Endodermal cell (in vitro differentiated cells): ENCODE data around the gene MOB2. TPM values are rescaled to one million over a fixed set of nuclear protein-coding genes. Genes with fewer than 3 reads are reported as not detected.

ENCODE experiments used
- DNase-seq: peaks from one replicate; pipeline ENCODE4 v3.0.0-alpha.2; 2017
- H3K27ac ChIP-seq: 2 replicates; pipeline ENCODE4 v1.5.1; 2013; ENCODE audit warnings: mild to moderate bottlenecking, low read depth, low read length, moderate library complexity
- H3K27me3 ChIP-seq: 2 replicates; pipeline ENCODE4 v1.6.1; 2013; ENCODE audit warnings: mild to moderate bottlenecking, low read length, moderate library complexity; ENCODE audit not compliant: insufficient read depth, control insufficient read depth, poor library complexity, severe bottlenecking
- H3K36me3 ChIP-seq: 2 replicates; pipeline ENCODE4 v1.7.0; 2013; ENCODE audit warnings: mild to moderate bottlenecking, low read length, moderate library complexity; ENCODE audit not compliant: control insufficient read depth, insufficient read depth
- H3K4me1 ChIP-seq: one replicate; pipeline ENCODE4 v1.7.0; 2013; ENCODE audit warnings: low read length; ENCODE audit not compliant: control insufficient read depth, insufficient read depth
- H3K4me3 ChIP-seq: 2 replicates; pipeline ENCODE4 v1.5.1; 2013; ENCODE audit warnings: mild to moderate bottlenecking, low read length, moderate library complexity
- H3K9ac ChIP-seq: 2 replicates; pipeline ENCODE4 v1.6.1; 2013; ENCODE audit warnings: mild to moderate bottlenecking, low read length, moderate library complexity; ENCODE audit not compliant: poor library complexity, severe bottlenecking; ENCODE audit errors: extremely low read depth
- H3K9me3 ChIP-seq: 2 replicates; pipeline ENCODE4 v1.6.1; 2013; ENCODE audit warnings: mild to moderate bottlenecking, low read length, moderate library complexity; ENCODE audit not compliant: control insufficient read depth
- H3K27ac Mint-ChIP-seq: 2 replicates; pipeline ENCODE4 v1.8.0; 2020; ENCODE audit warnings: mixed read lengths
- H3K27me3 Mint-ChIP-seq: 2 replicates; pipeline ENCODE4 v1.8.0; 2021; ENCODE audit warnings: mild to moderate bottlenecking, mixed read lengths; ENCODE audit not compliant: insufficient read depth
- H3K36me3 Mint-ChIP-seq: 2 replicates; pipeline ENCODE4 v1.8.0; 2020; ENCODE audit warnings: low read depth, mixed read lengths
- H3K4me1 Mint-ChIP-seq: 2 replicates; pipeline ENCODE4 v1.8.0; 2020; ENCODE audit warnings: mixed read lengths
- H3K4me3 Mint-ChIP-seq: 2 replicates; pipeline ENCODE4 v1.8.0; 2020; ENCODE audit warnings: mild to moderate bottlenecking, moderate library complexity, mixed read lengths
- H3K9me3 Mint-ChIP-seq: 2 replicates; pipeline ENCODE4 v1.8.0; 2020; ENCODE audit warnings: mild to moderate bottlenecking, mixed read lengths
- CTCF ChIP-seq: fragments of 200-600 bp; sonication (generic); conservative IDR thresholded peaks from 2 replicates; pipeline ENCODE4 v1.5.0; 2021; ENCODE audit warnings: antibody characterized with exemption, mild to moderate bottlenecking
- WGBS, 2 experiments: methylation state at CpG; one replicate each; pipeline versions ENCODE4 v1.1.5 to v1.1.7; 2013; ENCODE audit warnings: missing lambda C conversion rate in 2 of 2, mixed read lengths in 1 of 2; ENCODE audit not compliant: insufficient coverage in 1 of 2, insufficient read length in 1 of 2; 5-methylcytosine and 5-hydroxymethylcytosine counted together
- total RNA-seq, 2 donors: library from RNA; stranded (reverse); fragmentation: NEBNext Ultra II Directional in 1 of 2; extraction: Animal tissue kit (Norgen Biotek cat#: 25700) in 1 of 2; gene quantifications; 2 replicates in 1 of 2; 3 replicates in 1 of 2; pipeline ENCODE4 v1.2.1, GENCODE V29; 2021

The MOB2 gene
- total RNA-seq, 2 donors from 2014 or later, result 23.9 to 25.4 TPM

GRCh38 chr11:1505480-1505879, 18.9 kb upstream of the MOB2 start:
- Histone ChIP-seq H3K27me3 (no peaks in the 10 kb centered on the region), H3K4me3 (no peak overlapping the region), H3K9ac (no peak overlapping the region), H3K9me3 (no peaks in the 10 kb centered on the region), H3K27ac (no peak overlapping the region), H3K36me3 (no peaks in the 10 kb centered on the region), H3K4me1 (peaks cover 7% of the 10 kb centered on the region)
- H3K36me3 Mint-ChIP-seq, result peaks cover under 1% of the 10 kb centered on the region
- H3K9me3 Mint-ChIP-seq, result no peaks in the 10 kb centered on the region
- DNase-seq, result peak; percentile 71
- H3K27me3 Mint-ChIP-seq, result no peaks in the 10 kb centered on the region
- peak; percentile 65 for TF ChIP-seq CTCF
- 92 to 93% methylated on average over 11 of the region's 11 CpGs for WGBS, 2 experiments
- peaks cover 7% of the 10 kb centered on the region for H3K4me1 Mint-ChIP-seq
- no peak overlapping the region for H3K27ac Mint-ChIP-seq
- no peak overlapping the region for H3K4me3 Mint-ChIP-seq

GRCh38 chr11:1504581-1505290, 18.2 kb upstream of the MOB2 start:
- 94% methylated on average over 24 to 28 of the region's 28 CpGs for WGBS, 2 experiments
- Mint-ChIP-seq H3K36me3 (peaks cover 6% of the 10 kb centered on the region), H3K4me1 (peaks cover 7% of the 10 kb centered on the region), H3K27me3 (no peaks in the 10 kb centered on the region), H3K9me3 (no peaks in the 10 kb centered on the region), H3K27ac (no peak overlapping the region), H3K4me3 (no peak overlapping the region)
- H3K27me3 ChIP-seq, result no peaks in the 10 kb centered on the region
- H3K9me3 ChIP-seq, result no peaks in the 10 kb centered on the region
- H3K4me3 ChIP-seq, result no peak overlapping the region
- TF ChIP-seq CTCF, result no peak
- H3K9ac ChIP-seq, result no peak overlapping the region
- H3K36me3 ChIP-seq, result no peaks in the 10 kb centered on the region
- no peak for DNase-seq
- H3K27ac ChIP-seq, result no peak overlapping the region
- H3K4me1 ChIP-seq, result peaks cover 7% of the 10 kb centered on the region

- Mint-ChIP-seq H3K9me3 (peaks cover 2% of the 10 kb centered on the region), H3K4me1 (peaks cover 7% of the 10 kb centered on the region), H3K27ac (no peak overlapping the region), H3K27me3 (no peaks in the 10 kb centered on the region), H3K4me3 (no peak overlapping the region), H3K36me3 (peaks cover 9% of the 10 kb centered on the region)
- no peaks in the 10 kb centered on the region for H3K36me3 ChIP-seq
- no peak overlapping the region for H3K9ac ChIP-seq
- no peak overlapping the region for H3K27ac ChIP-seq
- H3K27me3 ChIP-seq, result no peaks in the 10 kb centered on the region
- TF ChIP-seq CTCF, result no peak
- DNase-seq, result no peak
- H3K4me3 ChIP-seq, result no peak overlapping the region
- H3K9me3 ChIP-seq, result no peaks in the 10 kb centered on the region
- peaks cover 7% of the 10 kb centered on the region for H3K4me1 ChIP-seq
- 79 to 90% methylated on average over 6 to 9 of the region's 9 CpGs for WGBS, 2 experiments
These were observed 17.6 kb upstream of the MOB2 start for GRCh38 chr11:1504138-1504537.
